ACHN (cell line): Measurements from ENCODE around the gene EDA.
"Not testable (repeated sequence)": the region's sequence is repeated elsewhere in the genome, so short reads cannot be mapped to it uniquely, and the experiment has no call there.

ENCODE experiments used
- DNase-seq: peaks from one replicate; pipeline ENCODE4 v3.0.0-alpha.2; 2015
- in situ Hi-C: cut with HindIII; loops from 2 replicates; pipeline ENCODE4 v1.10.0; 2017; ENCODE audit warnings: low sequenced_read_pairs, low pct_ligation_motif_present, low pct_unique_long_range_greater_than_20kb

The EDA gene

DNA sequence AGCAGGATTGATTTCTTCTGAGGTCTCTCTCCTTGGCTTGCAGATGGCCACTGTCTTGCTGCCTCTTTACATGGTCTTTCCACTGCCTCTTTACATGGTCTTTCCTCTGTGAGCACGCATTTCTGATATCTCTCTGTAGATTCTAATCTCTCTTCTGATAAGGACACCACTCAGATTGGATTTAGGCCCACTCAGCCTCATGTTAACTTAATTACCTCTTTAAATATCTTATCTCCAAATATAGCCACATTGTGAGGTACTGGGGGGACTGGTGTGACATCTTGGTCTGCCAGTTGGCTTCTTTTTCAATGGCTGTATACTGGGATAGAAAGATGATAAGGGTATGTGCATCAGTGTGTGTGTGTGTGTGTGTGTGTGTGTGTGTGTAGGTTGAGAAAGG lies 280.1 kb downstream of the EDA start:
- no peak for DNase-seq
- in situ Hi-C loops: no loop called here

DNA sequence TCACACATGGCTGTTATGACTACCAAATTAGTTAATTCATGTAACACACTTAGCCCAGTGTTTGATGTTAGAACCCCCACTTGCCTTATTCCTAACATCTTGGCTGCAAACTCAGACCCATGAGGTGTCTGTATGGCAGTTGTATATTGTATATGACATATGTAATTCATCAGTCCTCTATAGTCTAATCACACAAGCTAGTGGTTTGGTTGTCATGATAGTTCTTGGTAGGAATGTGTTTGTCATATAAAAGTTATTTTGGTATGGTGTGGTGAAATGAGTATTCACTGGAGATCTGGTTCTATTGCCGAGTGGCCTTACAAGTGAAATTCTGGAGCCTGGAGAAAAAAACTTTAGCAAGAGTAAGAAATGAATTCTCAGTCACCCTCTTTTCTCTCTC lies 284.6 kb downstream of the EDA start:
- no peak for DNase-seq
- in situ Hi-C loops: no loop called here

DNA sequence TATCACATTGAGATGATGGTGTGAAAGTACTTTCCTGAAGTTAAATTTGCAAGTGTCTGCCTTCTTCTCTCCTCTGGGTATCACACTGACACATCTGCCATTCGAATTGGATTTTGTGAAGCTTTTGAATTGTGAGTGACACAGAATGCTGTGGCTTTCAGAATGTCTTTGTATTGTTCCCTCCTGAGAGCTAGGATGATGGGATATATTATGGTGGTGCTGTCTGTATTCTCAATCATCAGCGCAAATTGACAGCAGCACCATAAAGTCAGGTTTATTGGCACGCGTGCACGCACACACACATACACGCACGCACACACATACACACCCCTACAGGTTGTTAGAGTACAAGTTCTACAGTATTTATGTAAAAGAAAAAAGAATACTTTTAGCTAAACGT lies 290.5 kb downstream of the EDA start:
- DNase-seq: no peak
- in situ Hi-C loops: no loop called here

DNA sequence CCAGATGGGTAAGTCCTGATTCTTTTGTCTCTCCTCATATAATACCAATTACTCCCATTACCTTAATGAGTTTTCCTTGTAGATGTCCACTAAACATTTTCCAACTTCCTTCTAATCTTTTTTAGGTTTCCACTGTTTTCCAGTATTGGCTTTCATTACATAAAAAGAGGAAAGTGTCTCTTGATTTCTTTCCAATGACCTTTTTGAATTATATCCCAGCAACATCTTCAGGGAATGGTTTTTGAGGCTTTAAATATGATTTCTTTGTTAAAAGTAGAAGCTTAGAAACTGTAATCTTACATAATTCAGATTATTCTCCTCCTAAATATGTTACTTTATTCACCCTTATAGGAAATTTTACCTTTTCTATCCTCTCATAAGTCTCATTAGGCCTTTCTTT lies 298.9 kb downstream of the EDA start:
- DNase-seq: no peak
- in situ Hi-C loops: no loop called here

DNA sequence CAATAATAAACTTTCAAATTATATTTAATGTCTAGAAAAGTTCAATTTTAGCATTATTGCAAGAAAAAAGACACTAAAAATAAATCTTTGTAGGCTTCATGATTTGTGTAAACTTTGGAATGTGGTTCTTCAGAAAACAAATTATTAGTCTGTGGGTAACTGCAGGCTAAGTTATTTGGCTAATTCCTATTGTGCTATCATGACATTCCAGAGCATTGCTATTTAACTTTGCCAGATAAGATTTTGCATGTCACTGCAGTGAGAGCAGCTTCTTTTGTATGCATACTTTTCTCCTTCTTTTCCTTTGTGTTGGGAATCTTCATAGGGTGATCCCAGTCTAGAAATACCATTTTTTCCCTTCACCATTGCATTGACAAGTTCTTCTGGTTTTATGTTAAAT lies 303.8 kb downstream of the EDA start:
- in situ Hi-C loops: no loop called here
- no peak for DNase-seq

DNA sequence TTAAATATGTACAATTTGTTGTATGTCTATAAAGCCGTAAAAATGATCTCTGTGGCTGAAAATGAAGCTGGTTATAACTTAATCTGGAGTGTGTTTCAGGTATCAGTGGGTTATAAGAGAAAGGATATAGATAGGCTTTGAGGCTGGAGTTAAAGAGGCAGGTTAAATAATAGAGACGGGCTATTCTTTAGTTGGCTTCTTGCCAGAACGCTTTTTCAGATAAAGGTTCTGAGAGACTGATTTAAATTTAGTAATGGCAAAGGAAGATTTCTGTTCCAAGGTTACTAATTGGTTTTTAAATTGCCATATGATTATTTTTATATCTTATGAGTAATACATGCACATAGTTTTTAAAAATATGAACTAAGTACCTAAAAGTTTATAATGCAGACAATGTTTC lies 316.4 kb downstream of the EDA start:
- no peak for DNase-seq
- in situ Hi-C loops: no loop called here

DNA sequence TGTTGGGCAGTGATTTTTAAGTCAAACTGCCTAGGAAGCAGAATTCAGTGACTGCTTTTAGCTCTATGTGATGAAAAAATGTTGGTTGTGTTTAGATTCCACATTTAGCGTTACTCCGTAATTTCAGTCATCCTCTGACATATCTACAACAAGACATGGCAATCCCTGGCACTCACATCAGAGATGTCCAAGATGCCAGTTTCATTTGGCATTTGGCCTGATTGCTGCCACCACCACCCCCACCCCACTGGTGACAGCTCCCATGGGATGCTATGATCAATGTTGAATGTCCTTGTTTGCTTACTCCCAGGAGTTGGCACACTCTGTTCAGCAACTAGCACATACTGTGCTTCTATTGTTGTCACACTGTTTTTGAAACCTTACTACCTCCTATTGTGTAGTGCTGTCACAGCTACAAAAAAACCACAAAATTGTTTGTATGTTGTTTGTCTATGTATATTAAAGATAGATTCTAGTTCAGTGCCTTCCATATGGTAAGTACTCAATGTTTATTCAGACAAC lies 332.4 kb downstream of the EDA start:
- in situ Hi-C loops: no loop called here
- no peak for DNase-seq

DNA sequence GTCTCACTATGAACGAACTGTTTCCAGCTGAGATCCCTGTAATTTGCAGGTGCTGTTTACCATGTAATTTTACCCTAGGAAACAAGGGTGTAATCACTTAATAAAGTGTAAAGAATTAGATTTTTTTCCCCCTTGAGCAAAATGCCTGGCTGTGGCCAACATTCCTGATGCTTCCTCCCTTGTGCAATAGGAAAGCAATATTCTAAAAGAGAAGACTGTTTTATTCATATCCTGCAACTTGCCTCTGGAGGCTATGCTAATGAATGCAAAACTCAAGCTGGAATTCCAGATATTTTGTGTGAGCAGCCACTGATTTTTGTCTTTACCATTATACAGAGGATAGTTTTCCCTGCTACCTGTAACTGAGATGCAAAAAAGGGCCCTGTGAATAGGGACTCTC lies 335.8 kb downstream of the EDA start:
- in situ Hi-C loops: no loop called here
- no peak for DNase-seq

DNA sequence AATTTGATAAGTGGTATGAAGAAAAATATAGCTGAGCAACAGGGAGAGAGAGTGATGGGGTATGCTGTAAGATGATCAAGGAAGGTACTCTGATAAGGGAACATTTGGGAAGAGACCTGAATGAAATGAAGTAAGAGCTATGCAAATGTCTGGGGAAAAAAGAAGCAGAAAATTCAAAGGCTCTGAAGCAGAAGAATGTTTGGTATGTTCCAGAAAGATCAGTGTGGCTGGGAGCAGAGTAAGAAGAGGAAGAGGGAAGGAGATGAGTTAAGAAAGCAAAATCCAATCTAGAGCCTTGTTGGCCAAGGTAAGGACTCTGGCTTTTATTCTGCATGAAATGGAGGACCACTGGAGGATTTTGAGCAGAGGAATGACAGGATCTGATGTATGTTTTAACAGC lies 343.8 kb downstream of the EDA start:
- in situ Hi-C loops: no loop called here
- DNase-seq: no peak

DNA sequence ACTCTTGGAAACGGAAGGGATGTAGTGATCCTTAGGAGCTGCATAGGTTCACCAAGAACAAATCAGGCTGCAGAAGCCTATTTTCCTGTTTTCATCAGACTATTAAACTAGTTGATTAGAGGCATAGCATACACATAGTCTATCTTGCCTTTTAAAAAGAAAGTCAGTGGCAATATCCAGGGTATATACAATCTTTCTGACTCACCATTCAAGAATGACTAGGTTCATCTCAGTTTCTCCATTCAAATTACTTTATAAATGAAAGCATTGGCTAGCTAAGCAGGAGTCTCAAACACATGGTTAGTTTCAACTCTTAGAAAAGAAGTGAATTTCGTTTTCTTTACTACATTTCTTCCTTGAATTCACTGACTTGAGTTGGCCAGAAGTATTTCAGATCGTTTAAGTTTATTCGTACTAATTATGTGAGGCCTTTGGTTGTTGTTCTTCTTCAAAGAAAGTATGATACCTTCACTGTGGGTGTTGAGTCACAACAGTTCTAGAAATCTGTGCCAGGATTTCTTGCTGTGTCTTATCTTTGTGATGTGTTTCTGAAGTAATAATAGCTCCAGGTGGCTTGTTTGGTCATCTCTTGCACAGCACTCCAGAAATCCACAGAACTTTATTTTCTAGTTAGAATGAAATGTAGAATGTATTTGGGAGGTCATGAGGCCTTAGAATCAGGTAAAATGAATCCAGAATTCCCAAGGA lies 345.6 kb downstream of the EDA start:
- no peak for DNase-seq
- in situ Hi-C loops: no loop called here

DNA sequence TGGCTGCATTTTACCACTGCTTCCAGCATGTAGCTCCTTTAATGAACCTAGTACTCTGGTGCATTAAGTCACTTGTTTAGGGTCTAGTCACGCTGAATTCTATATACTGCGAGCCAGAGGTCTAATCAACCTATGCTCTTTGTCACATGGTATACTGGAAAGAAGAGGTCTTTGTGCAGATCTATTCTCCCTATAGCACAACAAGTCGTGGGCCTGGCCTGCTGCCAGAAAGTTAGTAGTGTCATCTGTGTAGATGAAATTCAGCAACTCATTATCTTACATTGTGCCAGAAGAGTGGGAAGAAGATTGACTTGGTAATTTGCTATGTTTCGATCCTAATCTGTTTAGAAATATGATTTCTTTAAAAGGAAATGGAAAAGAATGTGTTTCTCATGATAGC lies 353.0 kb downstream of the EDA start:
- DNase-seq: no peak
- in situ Hi-C loops: no loop called here

DNA sequence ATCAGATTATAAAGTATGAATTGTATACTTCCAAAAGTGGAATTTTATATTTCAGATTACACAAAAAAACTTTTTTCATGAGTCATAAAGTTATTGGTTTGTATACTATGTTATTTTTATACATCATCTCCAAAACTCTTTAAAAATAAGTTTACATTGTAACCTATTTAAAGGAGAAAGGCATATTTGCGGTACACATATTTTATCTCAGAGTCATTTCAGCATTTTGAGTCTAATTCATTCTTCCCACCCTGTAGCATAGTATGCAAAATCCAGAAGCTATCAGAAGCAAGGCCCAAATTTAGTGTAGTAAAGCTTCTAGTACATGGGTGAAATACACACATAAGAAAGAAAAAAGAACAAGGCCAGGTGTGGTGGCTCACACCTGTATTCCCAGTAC lies 353.5 kb downstream of the EDA start:
- in situ Hi-C loops: no loop called here
- no peak for DNase-seq

DNA sequence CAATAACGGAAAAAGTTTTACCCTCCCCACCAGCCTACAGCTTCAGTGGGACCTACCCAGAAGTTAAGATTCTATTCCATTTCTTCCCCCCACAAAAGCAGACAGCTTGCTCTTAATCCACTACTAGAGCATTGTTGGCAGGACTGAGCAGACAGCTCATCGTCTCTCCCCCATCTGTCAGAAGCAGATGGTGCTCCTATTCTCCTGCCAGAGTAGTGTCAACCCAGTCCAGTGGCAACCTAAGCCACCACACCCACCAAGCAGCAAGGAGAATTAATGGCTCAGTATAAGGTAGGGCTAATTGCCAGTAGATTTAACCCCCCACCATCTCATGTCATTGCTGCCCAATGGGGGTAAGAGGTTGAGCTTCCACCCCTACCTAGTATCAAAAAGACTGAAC lies 371.8 kb downstream of the EDA start:
- no peak for DNase-seq
- in situ Hi-C loops: no loop called here

DNA sequence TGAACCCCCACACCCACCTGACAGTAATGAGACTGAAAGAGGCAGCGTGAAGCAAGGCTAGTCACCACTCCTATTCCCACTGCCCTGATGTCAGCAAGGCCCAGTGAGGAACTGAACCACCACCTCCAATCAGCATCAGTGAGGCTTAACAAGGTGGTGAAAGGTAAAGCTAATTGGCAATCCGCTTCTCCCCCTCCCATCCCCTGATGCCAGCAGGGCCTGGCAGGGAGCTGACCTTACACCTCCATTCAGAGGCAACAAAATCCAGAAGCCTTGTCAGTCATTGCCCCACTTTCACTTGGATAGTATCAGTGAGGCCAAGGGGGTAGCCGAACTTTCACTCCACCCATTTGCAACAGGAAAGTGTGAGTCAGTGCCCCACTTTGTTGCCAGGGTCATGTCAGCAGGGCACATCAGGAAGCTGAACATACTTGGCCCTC lies 373.1 kb downstream of the EDA start:
- DNase-seq: no peak
- in situ Hi-C loops: no loop called here

DNA sequence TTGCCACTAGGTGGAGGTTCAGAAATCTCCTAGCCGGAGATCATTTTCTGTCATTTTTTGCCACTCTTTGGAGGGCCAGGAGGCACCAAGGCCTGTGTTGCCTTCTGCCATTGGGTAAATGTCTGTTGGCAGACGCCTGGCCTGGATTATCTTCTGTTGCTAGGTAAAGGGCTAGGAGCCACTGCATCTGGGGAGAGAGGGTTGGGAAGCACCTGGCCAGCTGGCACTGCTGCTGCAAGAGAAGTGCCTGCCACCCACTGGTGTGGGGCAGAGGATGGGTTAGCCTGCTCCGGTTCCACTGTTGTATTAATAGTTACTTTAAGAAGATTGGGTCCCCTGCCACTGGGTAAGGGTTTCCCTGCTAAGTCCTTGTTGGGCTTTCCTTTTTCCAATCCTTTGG lies 375.8 kb downstream of the EDA start:
- in situ Hi-C loops: no loop called here
- no peak for DNase-seq

DNA sequence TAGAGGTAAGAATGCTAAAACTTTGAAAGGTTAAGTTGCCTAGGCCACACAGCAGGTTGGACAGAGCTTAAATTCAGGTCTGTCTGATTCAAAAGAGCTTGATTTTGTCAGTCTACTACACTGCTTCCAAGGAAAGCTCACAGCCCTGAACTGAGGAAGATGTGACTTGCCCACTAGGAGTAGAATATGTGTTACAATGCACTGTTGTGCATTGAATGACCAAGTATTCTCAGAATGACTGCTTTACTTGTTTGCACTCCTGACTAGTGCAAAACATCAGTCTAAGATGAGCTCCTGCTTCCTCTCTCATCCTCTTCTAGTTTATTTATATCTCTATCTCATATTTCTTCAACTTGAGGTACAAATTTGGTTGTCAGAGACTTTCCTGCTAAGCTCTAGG lies 377.6 kb downstream of the EDA start:
- DNase-seq: no peak
- in situ Hi-C loops: no loop called here

DNA sequence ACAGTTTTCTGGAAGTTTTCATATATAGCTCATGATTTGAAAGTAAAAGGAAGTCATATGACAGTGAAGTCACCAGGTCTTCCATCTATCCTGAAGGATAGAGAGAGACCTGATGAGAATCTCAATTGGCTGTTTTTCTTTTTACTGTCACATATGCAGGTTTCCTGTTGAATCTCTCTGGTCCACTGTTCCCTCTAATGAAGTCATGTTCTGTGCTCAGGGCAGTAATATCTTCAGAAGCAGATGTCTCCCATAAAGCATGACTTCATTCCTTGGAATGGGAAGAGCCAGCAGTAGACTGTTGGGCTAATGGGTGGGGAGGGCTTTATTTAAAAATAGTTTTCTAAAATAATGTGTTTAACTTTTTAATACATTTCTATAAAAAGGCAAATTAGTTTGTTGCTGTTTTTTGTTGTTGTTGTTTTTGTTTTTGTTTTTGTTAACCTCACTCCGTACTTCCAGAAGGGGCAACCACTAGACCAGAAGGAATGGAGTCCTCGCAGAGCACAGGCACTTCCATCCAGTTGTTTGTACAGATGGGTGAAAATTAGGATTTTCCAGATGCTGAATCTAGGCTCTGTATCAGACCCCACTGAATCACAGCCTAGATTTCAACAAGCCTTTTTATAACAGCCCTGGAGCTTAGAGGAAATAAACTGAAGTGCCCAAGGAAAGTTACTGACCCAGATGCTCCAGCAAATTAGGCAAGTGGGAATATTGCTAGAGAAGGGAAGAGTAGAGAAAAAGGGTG lies 379.6 kb downstream of the EDA start:
- no peak for DNase-seq
- in situ Hi-C loops: no loop called here

DNA sequence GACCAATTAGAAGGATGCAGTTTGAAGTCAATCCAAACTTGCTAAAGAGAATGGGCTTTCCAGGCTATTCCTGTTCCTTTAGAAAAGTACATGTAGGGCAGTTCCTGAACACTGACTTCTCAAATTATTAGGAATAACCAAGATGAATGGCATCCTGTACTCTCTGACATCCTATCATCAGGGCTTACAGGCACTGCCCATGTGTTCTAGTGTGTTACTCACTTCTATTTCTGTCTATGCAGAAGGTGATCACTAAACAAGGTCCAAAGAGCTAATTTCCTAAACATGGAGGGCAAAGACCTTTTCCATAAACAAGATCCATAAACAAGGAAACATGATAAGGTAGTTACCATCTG lies 380.2 kb downstream of the EDA start:
- DNase-seq: no peak
- in situ Hi-C loops: no loop called here

DNA sequence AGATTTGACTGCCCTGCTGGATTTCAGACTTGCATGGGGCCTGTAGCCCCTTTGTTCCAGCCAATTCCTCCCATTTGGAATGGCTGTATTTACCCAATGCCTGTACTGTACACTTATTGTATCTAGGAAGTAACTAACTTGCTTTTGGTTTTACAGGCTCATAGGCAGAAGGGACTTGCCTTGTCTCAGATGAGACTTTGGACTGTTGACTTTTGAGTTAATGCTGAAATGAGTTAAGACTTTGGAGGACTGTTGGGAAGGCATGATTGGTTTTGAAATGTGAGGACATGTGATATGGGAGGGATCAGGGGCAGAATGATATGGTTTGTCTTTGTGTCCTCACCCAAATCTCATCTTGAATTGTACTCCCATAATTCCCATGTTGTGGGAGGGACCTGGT lies 382.4 kb downstream of the EDA start:
- DNase-seq, in situ Hi-C loops: not testable (repeated sequence)

DNA sequence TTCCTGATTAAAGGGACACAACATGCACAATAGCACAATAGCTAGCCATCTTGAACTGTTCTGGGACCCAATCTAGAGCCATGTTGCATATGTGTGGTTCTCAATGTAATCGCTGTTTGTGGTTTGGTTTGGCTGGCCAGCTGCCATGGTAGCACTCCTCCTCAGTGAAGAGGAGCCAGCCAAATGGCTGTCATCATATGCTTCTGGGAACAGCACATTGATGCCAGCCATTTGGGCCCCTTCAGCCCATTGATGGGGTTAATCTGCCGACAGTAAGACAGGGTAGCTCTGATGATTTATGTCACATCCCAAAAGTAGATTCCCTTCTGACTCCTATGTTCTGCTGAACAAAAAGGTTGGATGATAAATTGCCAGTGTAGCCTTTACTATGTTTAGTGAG lies 385.4 kb downstream of the EDA start:
- in situ Hi-C loops: no loop called here
- no peak for DNase-seq
